HG03558 (cell line): ENCODE results near the gene OCA2.
"Not testable (repeated sequence)": the region's sequence is repeated elsewhere in the genome, so short reads cannot be mapped to it uniquely, and the experiment has no call there.

Source experiments
- ATAC-seq: cut with Tn5 transposase; IDR thresholded peaks from one replicate; pipeline ENCODE4 v1.9.1; 2021; ENCODE audit warnings: moderate number of reproducible peaks; ENCODE audit not compliant: unreplicated experiment; ENCODE audit errors: extremely low read depth

The OCA2 gene

GRCh38 chr15:28098766-28099554, at the start of gene OCA2:
Gene OCA2 (minus strand): TSS chr15:28099315. CDS start chr15:28081874, 17,441 bp downstream.
- ATAC-seq, result no peak

GRCh38 chr15:28147801-28148200, 48.7 kb upstream of the OCA2 start:
- ATAC-seq, result no peak

GRCh38 chr15:28145419-28145818, 46.3 kb upstream of the OCA2 start:
- not testable (repeated sequence) for ATAC-seq

GRCh38 chr15:28140062-28140461, 40.9 kb upstream of the OCA2 start:
- no peak for ATAC-seq

- not testable (repeated sequence) for ATAC-seq
Observed at GRCh38 chr15:28137408-28138039, 38.4 kb upstream of the OCA2 start.

GRCh38 chr15:28136236-28136904, 37.3 kb upstream of the OCA2 start:
- ATAC-seq, result peak; percentile 99

GRCh38 chr15:28133281-28133680, 34.2 kb upstream of the OCA2 start:
- no peak for ATAC-seq

- no peak for ATAC-seq
Observed at GRCh38 chr15:28132524-28133275, 33.6 kb upstream of the OCA2 start.

- ATAC-seq, result no peak
Observed at GRCh38 chr15:28131946-28132345, 32.8 kb upstream of the OCA2 start.

GRCh38 chr15:28131400-28131799, 32.3 kb upstream of the OCA2 start:
- ATAC-seq, result no peak

- ATAC-seq, result no peak
Observed at GRCh38 chr15:28130651-28131050, 31.5 kb upstream of the OCA2 start.

- ATAC-seq, result no peak
Observed at GRCh38 chr15:28129231-28129848, 30.2 kb upstream of the OCA2 start.

GRCh38 chr15:28128031-28128430, 28.9 kb upstream of the OCA2 start:
- no peak for ATAC-seq

- ATAC-seq, result no peak
Observed at GRCh38 chr15:28127036-28127435, 27.9 kb upstream of the OCA2 start.

GRCh38 chr15:28125673-28126651, 26.8 kb upstream of the OCA2 start:
- no peak for ATAC-seq

- no peak for ATAC-seq
Observed at GRCh38 chr15:28124841-28125240, 25.7 kb upstream of the OCA2 start.

- ATAC-seq, result no peak
Observed at GRCh38 chr15:28123408-28124023, 24.4 kb upstream of the OCA2 start.
